NOMO-1 treated with DMSO at 0.1 percent for 48 hours (cell line): ENCODE data around the gene P3H1.
"Not testable (repeated sequence)": the region's sequence is repeated elsewhere in the genome, so short reads cannot be mapped to it uniquely, and the experiment has no call there.

Experiments used
- DNase-seq: peaks from one replicate; lab custom pipeline; 2025; ENCODE audit not compliant: unreplicated experiment; lab: John Stamatoyannopoulos, UW

Gene P3H1

GRCh38 chr1:42732126-42732680, 34.6 kb downstream of the P3H1 start:
- no peak for DNase-seq

GRCh38 chr1:42731585-42731984, 35.2 kb downstream of the P3H1 start:
- no peak for DNase-seq

DNA sequence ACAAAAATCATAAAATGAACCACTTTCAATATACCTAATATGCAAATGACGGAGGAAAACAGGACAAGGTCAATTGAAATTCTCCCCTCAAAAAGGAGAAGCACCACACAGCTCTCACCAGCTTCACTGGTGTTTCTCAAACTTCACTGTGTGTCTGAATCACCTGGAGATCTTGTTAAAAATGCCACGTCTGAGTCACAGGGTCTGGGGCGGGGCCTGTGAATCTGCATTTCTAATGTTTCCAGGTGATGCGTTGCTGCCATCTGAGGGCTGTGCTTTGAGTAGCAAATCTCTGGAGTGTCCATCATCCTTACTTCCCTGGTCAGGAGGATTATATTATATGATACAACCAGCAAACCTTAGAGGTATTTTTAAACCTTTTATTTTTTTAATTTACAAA, 35.8 kb downstream of the P3H1 start:
- peak; percentile 15 for DNase-seq

GRCh38 chr1:42730002-42730401, 36.8 kb downstream of the P3H1 start:
- DNase-seq: no peak

GRCh38 chr1:42725820-42726219, 41.0 kb downstream of the P3H1 start:
- DNase-seq: not testable (repeated sequence)

DNA sequence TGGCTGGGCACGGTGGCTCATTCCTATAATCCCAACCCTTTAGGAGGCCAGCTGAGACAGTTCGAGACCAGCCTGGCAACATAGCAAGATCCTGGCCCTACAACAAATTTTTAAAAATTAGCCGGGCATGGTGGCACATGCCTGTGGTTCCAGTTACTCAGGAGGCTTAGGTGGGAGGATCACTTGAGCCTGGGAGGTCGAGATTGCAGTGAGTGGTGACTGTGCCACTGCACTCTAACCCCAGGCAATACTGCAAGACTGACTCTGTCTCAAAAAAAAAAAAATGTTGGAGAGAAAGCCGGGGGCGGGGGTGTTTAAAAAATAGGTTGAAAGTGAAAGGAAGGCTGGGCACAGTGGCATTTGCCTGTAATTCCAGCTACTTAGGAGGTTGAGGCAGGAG, 43.3 kb downstream of the P3H1 start:
- DNase-seq: no peak

DNA sequence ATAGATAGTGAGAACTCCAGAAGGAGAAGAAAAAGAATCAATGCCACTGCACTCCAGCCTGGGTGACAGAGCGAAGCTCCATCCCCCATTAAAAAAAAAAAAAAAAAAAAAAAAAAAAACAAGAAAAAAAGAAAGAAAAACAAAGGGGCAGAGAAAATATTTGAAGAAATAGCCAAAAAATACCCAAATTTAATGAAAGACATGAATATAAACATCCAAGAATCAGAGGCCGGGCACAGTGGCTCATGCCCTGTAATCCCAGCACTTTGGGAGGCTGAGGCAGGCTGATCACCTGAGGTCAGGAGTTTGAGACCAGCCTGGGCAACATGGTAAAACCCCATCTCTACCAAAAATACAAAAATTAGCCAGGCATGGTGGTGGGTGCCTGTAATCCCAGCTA, 44.4 kb downstream of the P3H1 start:
- DNase-seq: not testable (repeated sequence)

- DNase-seq: no peak
These were observed 44.9 kb downstream of the P3H1 start for GRCh38 chr1:42721926-42722325.

DNA sequence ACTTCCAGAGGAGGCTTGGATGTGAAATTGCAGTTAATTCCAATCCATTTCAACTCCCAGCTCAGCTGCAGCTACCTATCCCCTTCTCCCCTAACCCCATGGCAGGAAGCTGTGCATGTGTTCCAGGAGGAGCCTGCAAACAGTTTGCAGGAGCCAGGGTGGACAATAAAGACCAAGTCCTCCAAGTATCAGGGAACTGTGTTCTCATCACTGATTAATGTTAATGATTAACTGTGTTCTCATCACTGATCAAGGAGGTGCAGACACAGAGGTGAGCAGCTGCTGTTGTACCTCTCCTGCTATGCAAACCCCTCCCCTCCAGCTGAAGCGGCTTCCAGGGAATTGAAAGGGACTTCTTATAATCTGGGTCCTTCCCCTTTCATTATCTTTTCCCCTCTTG, 46.0 kb downstream of the P3H1 start:
- no peak for DNase-seq

DNA sequence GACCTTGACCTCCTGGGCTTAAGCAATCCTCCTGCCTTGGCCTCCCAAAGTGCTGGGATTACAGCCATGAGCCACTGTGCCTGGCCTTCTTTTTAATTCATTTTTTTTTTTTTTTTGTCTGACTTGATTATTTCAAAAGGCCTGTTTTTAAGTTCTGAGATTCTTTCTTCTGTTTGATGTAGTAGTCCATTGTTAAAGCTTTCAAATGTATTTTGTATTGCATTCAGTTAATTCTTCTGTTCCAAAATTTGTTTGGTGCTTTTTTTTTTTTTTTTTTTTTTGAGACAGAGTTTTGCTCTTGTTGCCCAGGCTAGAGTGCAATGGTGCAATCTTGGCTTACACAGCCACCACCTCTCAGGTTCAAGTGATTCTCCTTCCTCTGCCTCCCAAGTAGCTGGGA, 52.4 kb downstream of the P3H1 start:
- not testable (repeated sequence) for DNase-seq

DNA sequence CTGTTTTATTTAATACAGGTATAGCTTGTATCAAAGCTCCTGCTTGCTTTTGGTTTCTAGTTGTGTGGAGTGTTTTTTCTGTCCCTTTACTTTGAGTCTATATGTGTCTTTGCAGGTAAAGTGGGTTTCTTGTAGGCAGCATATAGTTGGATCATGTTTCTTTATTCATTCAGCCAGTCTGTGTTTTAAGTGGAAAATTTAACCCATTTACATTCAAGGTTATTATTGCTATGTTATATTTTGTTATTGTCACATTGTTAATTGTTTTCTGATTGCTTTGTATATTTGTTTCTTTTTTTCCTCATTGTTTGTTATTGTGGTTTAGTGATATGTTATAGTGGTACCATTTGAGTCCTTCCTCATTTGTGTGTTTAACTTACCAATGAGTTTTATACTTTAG, 53.5 kb downstream of the P3H1 start:
- no peak for DNase-seq

DNA sequence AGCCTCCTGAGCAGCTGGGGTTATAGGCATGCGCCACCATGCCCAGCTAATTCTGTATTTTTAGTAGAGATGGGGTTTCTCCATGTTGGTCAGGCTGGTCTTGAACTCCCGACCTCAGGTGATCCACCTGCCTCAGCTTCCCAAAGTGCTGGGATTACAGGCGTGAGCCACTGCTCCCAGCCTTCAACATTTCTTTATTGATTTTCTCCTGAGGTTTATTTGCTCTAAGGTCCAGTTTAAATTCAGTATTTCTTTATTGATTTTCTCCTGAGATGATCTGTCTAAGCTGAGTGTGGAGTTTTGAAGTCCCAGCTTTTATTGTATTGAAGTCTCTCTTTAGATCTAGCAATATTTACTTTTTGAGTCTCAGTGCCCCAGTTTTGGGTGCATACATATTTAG, 54.0 kb downstream of the P3H1 start:
- not testable (repeated sequence) for DNase-seq

DNA sequence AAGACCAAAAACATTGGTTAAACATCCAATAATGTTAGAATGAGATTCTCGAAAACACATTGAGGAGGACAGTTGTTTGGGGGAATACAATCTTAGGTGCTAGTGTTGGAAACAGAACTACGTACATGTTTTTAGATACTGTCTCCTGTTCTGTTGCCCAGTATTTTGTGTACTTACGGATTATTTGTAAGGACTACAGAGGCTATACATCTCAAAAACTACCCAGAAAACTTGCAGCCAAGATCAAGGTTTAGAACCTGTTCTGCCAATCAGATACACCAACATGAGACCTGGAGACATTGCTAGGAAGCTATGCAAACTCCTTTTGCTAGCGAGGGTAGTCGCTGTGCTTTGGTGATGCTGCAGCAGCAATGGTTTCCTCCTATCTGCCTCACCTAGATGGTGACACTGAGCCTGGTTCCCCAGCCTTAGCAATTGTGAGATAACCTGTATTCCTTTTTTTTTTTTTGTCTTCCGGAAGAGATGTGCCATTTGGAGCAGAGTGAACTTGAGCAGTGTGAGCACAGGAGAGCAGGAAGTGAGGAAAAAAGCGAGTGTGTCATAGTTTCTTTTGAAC, 62.9 kb downstream of the P3H1 start:
- DNase-seq: no peak

- no peak for DNase-seq
These were observed 66.8 kb downstream of the P3H1 start for GRCh38 chr1:42700006-42700405.

DNA sequence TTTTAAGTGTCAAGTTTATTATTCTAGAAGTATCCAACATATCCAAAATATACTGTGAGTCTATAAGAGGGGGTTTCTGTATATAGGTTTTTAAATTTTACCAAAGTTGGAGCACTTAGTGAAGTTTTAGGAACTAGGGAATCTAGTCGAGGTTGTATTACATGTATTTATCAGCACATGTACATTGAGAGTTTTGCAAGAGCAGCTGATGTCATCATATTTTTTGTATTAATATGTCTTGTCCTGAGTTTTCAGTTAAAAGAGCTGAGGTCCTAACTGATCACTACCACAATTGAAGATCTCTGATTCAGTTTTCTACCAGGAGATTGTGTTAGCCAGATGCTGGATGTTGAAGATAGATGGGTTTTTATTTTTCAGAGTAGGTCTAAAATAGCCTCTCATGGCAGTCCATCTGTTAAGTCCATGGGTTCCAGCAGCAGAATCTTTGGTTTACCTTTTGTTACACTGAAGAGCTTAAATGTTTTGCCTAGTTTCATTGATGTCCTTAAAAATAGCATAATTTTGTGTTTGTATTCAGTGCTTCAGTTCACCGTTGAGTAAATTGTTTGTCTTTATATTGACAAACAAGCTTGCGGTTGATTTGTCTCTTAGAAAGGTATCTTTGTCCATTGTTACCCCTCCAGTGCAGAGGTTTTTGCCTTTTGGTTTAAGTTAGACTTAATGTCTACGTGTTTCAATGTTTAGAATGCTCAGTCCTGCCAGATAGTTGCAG, 68.6 kb downstream of the P3H1 start:
- no peak for DNase-seq
